Measurements from ENCODE around the gene NLRX1.
A peak's percentile ranks its signal among the peaks of the same experiment; 100 is the strongest.
"Not testable (repeated sequence)": the region's sequence is repeated elsewhere in the genome, so short reads cannot be mapped to it uniquely, and the experiment has no call there.

The NLRX1 gene, protein sequence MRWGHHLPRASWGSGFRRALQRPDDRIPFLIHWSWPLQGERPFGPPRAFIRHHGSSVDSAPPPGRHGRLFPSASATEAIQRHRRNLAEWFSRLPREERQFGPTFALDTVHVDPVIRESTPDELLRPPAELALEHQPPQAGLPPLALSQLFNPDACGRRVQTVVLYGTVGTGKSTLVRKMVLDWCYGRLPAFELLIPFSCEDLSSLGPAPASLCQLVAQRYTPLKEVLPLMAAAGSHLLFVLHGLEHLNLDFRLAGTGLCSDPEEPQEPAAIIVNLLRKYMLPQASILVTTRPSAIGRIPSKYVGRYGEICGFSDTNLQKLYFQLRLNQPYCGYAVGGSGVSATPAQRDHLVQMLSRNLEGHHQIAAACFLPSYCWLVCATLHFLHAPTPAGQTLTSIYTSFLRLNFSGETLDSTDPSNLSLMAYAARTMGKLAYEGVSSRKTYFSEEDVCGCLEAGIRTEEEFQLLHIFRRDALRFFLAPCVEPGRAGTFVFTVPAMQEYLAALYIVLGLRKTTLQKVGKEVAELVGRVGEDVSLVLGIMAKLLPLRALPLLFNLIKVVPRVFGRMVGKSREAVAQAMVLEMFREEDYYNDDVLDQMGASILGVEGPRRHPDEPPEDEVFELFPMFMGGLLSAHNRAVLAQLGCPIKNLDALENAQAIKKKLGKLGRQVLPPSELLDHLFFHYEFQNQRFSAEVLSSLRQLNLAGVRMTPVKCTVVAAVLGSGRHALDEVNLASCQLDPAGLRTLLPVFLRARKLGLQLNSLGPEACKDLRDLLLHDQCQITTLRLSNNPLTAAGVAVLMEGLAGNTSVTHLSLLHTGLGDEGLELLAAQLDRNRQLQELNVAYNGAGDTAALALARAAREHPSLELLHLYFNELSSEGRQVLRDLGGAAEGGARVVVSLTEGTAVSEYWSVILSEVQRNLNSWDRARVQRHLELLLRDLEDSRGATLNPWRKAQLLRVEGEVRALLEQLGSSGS

DNA sequence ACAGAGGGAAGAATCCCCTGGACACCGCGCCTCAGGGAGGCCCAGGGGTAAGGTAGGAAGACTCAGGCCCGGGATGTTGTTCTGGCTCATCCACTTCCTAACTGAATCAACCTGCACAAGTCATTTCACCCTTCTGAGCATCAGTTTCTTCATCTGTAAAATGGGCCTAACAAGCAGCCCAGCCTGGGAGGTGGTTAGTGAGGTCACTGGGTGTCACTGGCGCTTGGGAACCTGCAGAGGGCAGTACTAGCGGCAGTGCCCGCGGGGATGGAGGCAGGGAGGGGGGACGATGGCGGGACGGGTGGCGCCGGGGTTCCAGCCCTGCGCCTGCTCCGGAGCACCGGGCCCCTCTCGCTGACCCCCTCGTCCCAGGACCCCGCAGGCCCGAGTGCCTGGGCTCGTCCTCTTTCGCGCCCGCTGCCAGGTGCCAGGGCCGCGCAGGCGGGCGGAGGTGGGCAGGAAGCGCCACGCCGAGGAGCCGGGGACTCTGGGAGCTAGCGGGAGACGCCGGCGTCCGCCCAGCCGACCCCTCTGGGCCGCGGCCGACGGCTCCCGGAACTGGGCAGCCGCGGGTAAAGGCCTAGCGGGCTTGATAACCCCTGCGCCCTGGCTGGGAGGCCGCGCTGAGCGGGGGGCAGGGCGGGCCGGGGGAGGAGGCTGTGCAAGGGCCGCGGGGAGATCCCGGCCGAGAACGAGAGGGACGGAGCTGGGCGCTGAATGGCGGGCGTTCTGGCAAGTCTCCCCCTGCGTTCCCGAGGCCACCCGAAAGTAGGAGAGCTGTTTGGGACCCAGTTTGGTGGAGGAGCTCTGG is at the start of gene NLRX1:
Gene NLRX1, plus strand, starts transcription at position 255 of the 811 bp plus-strand sequence. CDS start 2,679 bp downstream, outside the sequence.
- peak; percentile 83 for DNase-seq

DNA sequence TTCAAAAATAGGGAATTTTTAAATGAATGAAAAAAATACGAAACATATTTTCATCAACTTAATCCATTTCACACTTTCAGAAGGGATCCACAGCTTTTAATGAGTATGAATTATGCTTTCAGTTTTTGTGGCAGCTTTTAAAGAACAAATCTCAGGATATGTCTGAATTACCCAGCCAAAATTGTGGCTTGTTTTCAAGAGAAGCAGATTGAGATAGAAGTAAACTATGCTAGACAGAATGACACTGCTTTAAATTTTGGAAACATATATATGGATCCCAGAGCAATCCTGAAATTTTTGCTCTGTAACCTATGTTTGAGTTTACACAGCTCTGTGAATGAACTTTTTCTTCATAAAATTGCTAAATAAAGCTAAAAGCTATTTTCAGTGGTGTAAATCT is 49.6 kb upstream of the NLRX1 start:
- no peak for DNase-seq

DNA sequence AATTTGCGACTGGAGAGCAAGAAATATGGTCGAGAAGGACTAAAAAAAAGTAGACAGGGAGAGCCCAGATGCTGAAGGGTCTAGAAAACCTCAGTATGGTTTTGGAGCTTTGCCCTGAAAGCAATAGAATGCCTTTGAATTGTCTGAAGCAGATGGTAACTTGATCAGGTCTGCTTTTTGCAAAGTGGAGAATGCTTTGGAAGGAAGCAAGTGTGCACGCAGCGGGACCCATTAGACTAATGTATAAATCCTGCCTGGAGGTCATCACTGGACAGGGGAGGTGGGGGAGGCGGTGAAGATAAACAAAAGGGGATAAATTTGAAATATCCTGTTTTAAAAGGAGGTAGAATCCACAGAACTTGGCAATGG is 47.9 kb upstream of the NLRX1 start:
- peak; percentile 65 for DNase-seq

DNA sequence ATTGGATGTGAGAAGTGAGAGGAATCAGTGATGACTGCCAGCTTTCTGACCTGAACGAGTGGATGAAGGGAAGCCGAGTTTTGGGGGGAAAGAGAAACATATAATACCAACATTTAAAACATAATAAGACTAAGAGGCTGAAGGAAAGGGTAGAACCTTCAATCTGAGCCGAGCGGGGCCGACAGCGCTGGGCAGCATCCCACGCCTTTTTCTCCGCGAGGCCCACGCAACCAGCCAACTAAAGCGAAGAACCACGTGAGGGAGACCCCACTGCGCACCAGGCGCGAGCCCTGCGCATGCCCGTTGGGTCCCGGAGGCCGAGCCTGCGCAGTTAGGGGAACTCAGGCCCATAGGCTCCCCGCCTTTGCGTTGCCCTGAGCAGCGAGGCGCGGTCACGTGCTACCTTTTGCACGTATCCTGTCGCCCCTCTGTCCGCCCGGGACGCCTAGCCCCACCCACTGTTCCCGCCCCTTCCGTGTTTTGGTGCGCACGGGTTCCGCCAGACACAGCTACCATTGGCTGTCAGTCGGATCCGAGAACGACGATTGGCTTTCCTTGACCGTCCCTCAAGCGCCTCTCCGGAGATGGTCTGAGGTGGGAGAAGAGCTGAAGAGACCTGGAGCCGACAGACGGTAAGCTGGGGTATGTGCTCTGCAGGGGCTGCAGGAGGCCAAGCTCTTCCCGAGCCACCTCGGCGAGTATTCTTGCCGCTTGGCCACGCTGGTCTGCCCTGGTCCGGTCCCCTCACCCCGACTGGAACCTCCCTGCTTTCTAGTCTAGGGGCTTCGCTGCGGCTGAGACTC is 47.3 kb upstream of the NLRX1 start, which contains the start of gene HINFP:
Gene HINFP, plus strand, starts transcription at position 573 of the 803 bp plus-strand sequence. CDS start 5,365 bp downstream, outside the sequence.
- peak; percentile 99 for DNase-seq

DNA sequence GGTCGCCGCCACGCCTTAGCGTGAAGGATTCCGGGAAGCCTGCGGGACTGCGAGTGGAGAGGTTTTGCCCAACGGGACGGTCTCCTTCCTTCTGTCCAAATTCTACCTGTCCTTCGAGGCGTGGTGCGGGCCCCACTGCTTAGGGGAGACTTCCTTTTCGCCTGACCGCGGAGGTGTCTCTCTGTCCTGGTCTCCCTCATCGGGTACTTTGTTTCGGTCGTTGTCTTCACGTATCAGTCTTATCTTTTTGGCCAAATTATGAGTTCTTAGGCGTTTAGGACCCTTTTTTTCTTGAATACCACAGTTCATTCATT is 46.8 kb upstream of the NLRX1 start:
- no peak for DNase-seq

DNA sequence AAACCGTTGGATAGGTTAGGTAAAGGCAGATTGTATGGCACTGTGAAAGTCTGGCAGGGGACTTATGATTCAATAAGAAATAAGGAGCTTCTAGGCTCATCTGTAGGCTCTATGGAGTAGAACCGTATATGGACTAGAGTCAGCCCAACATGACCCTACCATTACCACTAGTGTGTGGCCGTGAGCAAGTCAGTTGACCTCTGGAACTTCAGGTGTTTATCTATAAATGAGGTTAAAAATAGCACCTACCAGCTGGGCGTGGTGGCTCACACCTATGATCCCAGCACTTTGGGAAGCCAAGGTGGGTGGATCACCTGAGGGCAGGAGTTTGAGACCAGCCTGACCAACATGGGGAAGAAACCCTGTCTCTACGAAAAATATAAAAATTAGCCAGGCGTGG is 42.7 kb upstream of the NLRX1 start:
- DNase-seq: no peak

DNA sequence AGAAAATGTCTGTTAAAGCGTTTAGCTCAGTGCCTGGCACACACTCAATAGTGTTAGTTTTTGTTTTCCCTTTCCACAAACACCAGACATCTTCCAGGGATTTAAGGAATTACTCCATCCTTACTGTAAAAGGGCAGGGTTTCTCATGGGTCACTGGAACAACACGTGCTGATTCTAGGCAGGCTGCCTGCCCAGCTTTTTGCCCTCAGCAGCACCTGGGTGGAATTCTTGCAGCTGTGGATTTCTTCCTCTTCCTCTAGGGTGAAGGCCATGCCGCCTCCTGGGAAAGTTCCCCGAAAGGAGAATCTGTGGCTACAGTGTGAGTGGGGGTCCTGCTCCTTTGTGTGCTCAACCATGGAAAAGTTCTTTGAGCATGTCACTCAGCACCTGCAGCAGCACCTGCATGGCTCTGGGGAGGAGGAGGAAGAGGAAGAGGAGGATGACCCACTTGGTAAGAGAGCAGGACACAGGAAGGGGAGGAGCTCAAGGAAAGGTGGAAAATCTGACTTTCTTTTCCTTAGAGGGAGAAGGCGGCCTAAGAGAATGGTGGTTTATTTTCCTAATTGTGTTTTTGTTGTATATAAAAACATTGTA is 41.8 kb upstream of the NLRX1 start:
- no peak for DNase-seq

DNA sequence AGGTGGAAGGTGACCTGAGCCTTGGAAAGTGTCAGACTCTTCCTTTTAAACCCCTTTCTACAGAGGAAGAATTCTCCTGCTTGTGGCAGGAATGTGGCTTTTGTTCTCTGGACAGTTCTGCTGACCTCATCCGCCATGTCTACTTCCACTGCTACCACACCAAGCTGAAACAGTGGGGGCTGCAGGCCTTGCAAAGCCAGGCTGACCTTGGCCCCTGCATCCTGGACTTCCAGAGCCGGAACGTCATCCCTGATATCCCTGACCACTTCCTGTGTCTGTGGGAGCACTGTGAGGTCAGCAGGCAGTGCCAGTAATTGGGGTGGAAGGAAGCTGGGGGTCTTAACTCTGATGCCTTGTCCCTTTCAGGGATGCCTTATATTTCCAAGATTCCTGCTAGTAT is 37.9 kb upstream of the NLRX1 start:
- DNase-seq: no peak

DNA sequence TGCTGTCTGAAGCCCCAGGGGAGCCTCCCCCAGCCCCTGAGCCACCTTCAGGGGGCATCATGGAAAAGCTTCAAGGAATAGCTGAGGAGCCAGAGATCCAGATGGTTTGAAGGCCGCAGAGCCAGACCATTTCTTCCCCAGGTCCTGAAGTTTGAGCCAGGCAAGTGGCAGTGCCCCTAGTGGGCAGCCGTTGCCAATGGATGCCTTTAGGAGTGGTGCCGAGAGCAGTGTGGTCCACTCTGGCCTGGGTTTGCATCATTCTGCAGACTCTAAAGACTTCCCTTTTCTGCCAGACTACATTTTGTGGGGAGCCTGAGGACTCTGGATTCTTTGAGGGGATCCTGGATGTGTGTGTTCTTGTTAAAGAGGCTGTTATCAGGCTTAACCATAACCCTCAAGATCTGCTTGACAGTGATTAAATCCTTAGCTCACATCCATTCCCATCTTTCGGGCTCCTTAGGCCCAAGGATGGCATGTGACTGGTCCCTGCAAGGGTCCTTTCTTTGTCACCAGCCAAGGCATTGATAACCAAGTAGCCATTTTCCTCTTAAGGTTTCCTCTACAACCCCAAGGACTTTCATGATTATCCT is 34.0 kb upstream of the NLRX1 start:
- no peak for DNase-seq

DNA sequence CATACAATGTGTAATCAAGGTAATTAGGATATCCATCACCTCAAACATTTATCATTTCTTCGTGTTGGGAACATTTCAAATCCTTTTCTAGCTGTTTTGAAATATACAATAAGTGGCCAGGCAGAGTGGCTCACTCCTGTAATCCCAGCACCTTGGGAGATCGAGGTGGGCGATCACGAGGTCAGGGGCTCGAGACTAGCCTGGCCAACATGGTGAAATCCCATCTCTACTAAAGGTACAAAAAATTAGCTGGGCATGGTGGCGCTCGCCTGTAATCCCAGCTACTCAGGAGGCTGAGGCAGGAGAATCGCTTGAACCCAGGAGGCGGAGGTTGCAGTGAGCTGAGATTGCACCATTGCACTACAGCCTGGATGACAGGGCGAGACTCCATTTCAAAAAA is 29.2 kb upstream of the NLRX1 start:
- DNase-seq: not testable (repeated sequence)

DNA sequence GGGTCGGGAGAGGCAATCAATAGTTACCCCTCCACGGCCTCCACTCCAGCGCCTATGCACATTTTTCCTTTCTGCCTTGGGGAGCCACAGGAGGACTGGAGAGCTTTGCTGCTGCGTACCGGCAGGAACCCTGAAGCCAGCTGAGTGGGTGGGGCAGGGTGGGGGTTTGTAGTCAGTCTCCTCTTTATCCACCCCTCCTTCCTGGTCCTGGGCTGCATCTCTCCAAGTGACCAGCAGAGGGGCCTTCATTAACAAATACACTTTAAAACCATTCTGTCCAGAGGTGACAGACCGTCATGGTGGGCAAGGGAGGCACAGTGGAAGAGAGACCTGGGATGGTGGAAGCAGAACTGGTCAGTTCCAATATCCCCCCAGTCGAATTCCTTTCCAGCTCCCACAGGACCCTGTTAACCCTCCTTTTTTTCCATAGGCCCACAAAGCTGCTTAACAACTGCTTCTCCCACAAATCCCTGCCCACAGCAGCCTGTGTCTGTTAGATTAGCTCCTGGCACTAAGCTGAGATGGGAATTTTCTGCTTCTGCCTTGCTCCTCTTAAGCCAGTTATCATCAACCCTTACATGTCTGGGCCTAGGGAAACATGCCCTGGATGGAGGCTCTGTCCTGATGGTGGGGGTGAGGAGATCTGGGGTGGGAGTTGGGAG is 23.6 kb upstream of the NLRX1 start:
- DNase-seq: peak; percentile 60

DNA sequence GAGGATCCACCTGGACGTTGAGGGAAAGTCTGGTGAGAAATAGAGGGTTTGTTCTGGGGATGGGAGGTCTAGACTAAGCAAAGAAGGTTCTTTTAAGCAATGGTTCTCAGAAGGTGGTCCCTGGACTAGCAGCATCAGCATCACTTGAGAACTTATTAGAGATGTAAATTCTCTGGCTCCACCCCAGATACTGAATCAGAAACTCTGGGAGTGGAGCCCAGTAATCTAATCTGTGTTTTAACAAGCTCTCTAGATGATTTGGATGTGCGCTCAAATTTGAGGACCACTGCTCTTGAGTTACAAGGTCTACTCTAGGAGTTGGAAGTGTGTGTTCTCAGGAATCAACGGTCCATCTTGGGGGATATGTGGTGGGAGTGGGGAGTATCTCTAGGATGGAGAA is 23.0 kb upstream of the NLRX1 start:
- DNase-seq: no peak

DNA sequence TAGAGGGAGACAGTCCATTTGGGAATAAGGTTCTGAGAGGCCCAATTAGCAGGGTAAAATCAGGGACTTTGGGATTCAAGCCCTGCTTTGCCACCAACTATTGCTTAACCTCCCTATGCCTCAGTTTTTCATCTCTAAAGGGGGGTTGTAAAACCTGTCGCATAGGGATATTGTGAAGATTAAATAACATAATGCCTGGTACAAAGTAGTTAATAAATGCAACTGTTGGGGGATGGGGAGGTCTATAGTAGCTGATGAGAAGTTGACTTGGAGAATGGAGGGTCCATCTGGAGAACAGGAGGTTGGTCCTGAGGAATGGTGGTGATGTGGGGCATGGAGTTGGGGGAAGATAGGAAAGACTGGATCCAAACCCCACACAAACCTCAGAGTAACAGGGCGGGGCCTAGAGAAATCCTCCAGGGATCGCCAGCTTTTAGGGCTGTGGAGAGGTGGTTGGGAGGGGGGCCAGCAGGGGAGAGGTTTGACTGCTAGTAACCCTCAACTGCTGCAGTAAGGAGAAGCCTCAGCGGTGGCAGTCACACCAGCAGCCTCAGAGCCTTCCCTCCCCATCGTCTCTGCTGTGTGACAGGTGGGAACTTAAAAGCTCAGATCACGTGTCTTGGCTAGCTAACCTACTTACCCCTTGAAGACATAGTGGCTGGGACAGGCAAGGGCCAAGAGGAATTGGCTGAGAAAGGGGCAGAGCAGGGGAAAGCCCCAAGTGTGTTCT is 20.8 kb upstream of the NLRX1 start:
- DNase-seq: no peak

DNA sequence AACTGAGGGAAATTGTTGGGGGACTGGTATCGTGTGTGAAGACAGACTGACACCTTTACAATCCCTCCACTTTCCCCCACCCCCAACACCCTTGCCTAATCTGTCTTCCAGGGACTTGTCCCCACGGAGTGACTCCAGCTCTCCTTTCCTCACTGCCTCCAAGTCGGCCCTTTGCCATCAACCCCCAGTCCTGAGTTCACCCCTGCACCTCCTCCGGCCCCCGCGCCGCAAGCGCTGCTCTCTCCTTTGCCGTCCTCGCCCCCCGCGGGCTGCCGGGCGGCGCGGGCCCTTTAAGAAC is 19.9 kb upstream of the NLRX1 start:
- no peak for DNase-seq

DNA sequence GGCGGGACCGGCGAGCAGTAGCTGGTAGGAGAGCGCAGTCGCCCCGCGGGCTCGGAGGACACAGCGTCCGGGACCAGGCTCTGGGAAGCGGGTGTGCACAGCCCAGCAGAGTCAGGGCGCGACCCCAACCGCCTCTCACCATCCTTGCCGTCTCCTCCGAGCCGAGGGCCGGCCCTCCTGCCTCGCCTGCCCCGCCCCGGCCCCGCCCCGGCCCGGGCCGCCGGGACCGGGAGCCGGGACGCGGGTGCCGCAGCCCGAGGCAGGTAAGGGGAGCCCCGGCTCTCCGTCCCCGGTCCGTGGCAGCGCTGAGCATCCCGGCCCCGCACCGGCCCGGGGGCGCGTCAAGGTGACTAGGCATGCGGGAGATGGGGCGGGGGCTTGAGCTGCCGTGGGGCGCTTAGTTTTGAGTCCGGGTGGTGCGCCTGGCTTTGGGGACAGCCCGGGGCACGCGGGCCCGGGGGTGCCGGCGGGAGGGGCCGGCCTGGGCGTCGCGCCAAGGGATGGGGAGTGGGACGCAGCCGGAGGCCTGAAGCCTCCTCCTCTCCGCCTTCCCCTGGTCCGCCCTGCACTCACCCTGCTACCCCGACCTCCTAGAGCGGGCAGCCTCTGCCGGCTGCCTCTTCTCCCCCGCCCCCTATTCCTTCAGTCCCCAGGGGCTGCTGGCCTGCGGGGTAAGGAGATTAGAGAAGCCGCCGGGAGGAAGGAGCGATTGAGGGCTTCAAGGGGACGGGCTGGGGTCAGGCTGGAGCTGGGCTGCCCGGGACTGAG is 19.3 kb upstream of the NLRX1 start, which contains the start of gene ABCG4:
Gene ABCG4, plus strand, starts transcription at position 35 of the 768 bp plus-strand sequence. CDS start 914 bp downstream, outside the sequence.
- DNase-seq: no peak

DNA sequence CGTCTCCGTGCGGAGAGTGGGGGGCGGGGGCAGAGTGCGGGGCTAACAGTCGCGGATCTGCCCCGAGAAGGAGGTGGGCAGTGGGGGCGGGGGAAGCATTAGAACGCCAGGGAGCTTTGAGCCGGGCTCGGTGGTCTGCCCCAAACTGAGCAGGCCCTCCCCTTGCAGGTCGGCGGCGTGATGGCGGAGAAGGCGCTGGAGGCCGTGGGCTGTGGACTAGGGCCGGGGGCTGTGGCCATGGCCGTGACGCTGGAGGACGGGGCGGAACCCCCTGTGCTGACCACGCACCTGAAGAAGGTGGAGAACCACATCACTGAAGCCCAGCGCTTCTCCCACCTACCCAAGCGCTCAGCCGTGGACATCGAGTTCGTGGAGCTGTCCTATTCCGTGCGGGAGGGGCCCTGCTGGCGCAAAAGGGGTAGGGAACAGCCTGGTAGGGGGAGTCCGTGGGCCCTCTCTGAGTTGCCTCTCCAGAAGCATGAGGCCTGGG is 18.7 kb upstream of the NLRX1 start:
- no peak for DNase-seq

DNA sequence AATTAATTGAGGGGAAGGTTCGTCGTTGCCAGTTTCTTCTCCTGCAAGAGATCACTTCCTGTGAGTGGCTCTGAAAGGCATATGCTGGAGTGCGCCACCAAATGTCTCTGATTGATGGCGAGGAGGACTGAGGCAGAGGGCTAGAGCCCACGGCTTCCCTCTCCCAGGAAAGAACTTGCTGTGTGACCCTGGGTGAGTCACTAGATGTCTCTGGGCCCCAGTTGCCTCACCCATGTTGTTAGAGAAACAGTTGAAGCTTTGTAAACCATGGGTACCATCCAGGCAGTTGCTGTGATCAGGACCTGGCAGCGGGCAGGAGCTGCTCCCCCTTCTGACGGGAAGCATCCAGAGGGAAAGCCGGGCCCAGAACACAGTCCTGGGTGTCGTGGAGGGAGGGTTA is 16.5 kb upstream of the NLRX1 start:
- no peak for DNase-seq

DNA sequence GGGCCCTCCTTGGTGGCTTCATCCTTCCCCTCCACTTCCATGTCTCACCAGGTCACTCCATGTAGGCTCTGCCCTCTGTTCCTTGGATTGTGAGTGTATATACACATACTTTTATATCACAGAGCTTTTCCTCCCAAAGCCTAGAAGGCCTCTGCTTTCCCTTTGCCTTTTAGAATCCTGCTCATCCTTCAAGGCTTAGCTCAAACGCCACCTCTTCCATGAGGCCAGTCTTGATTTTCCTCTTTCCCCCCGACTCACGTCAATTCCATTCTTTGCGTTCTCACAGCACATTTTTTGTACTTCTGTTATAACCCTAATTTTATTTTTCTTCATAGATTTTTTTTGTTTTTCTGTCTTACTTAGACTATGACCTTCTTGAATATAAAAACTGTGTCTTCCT is 15.9 kb upstream of the NLRX1 start:
- no peak for DNase-seq
